H1 (cell line): ENCODE results near the gene STK39. TPM values are rescaled to one million over a fixed set of nuclear protein-coding genes. Genes with fewer than 3 reads are reported as not detected.
A peak's percentile ranks its signal among the peaks of the same experiment; 100 is the strongest.

Experiments
- CTCF ChIA-PET: fragments of 300-600 bp; sonication (Branson Sonifier 250); formaldehyde crosslinking; loops from one replicate; lab custom pipeline; 2021; ENCODE audit not compliant: partially characterized antibody; lab: Charles Lee
- POLR2A ChIA-PET: fragments of 300-600 bp; sonication (Branson Sonifier 250); formaldehyde crosslinking; loops from one replicate; lab custom pipeline; 2021; ENCODE audit warnings: inconsistent platforms; ENCODE audit not compliant: partially characterized antibody; lab: Charles Lee
- DNase-seq, 2 experiments: peaks; one replicate each; pipeline versions ENCODE4 v3.0.0 to v3.0.0-alpha.2; 2010 to 2022; ENCODE audit warnings: low spot score in 2 of 2, low read depth in 1 of 2, mixed read lengths in 1 of 2
- FAIRE-seq: peaks from 2 replicates; lab custom pipeline; 2011; peaks lifted over from hg19 to GRCh38; lab: Jason Lieb, UNC
- H2AFZ ChIP-seq: 2 replicates; pipeline ENCODE4 v1.8.1; 2012; ENCODE audit warnings: low read length, inconsistent platforms
- H2AK5ac ChIP-seq: 2 replicates; pipeline ENCODE4 v1.6.1; 2013; ENCODE audit warnings: low read depth, low read length
- H2BK120ac ChIP-seq: replicated peaks from 2 replicates; pipeline ENCODE3; 2013; ENCODE audit warnings: low read depth, low read length, inconsistent platforms
- H2BK12ac ChIP-seq: 2 replicates; pipeline ENCODE4 v1.6.1; 2013; ENCODE audit warnings: low read depth, low read length
- H2BK15ac ChIP-seq: 2 replicates; pipeline ENCODE4 v1.6.1; 2013; ENCODE audit warnings: low read length
- H2BK20ac ChIP-seq: 2 replicates; pipeline ENCODE4 v1.6.1; 2013; ENCODE audit warnings: low read length
- H2BK5ac ChIP-seq: 2 replicates; pipeline ENCODE4 v1.6.1; 2013; ENCODE audit warnings: low read depth, low read length
- H3K14ac ChIP-seq: 2 replicates; pipeline ENCODE4 v1.6.1; 2013; ENCODE audit warnings: inconsistent platforms; ENCODE audit not compliant: insufficient read length
- H3K18ac ChIP-seq: 2 replicates; pipeline ENCODE4 v1.6.1; 2013; ENCODE audit warnings: low read length; ENCODE audit errors: extremely low read depth
- H3K23ac ChIP-seq: 2 replicates; pipeline ENCODE4 v1.6.1; 2013; ENCODE audit warnings: inconsistent platforms; ENCODE audit not compliant: insufficient read length
- H3K23me2 ChIP-seq: 2 replicates; pipeline ENCODE4 v1.6.1; 2013; ENCODE audit warnings: low read depth, low read length
- H3K27ac ChIP-seq: 2 replicates; pipeline ENCODE4 v1.6.1; 2011; ENCODE audit warnings: low read depth, low read length, inconsistent platforms
- H3K27me3 ChIP-seq, 4 experiments: replicated peaks in 1 of 4; 1 replicate in 1 of 4; 2 replicates in 3 of 4; pipeline versions ENCODE4 v1.6.1 to v1.8.1; 2011 to 2013; ENCODE audit warnings: low read length in 3 of 4, mild to moderate bottlenecking in 3 of 4, inconsistent platforms in 2 of 4, mixed read lengths in 2 of 4, moderate library complexity in 1 of 4; ENCODE audit not compliant: control insufficient read depth in 3 of 4, insufficient read depth in 3 of 4; ENCODE audit errors: extremely low read depth in 1 of 4
- H3K36me3 ChIP-seq, 4 experiments: 2 replicates each; pipeline versions ENCODE4 v1.6.1 to v1.8.1; 2011 to 2013; ENCODE audit warnings: mild to moderate bottlenecking in 4 of 4, low read length in 3 of 4, moderate library complexity in 2 of 4, control low read depth in 1 of 4, inconsistent platforms in 1 of 4; ENCODE audit not compliant: insufficient read depth in 4 of 4, control insufficient read depth in 2 of 4
- H3K4ac ChIP-seq: replicated peaks from 2 replicates; pipeline ENCODE3; 2013; ENCODE audit warnings: low read length, low read depth, mixed read lengths, inconsistent platforms; ENCODE audit not compliant: insufficient read length
- H3K4me1 ChIP-seq, 4 experiments: replicated peaks in 1 of 4; 1 replicate in 1 of 4; 2 replicates in 3 of 4; pipeline versions ENCODE4 v1.6.1 to v1.8.1; 2011 to 2013; ENCODE audit warnings: low read length in 3 of 4, inconsistent platforms in 2 of 4, mixed read lengths in 1 of 4; ENCODE audit not compliant: insufficient read depth in 4 of 4, control insufficient read depth in 3 of 4
- H3K4me2 ChIP-seq, 2 experiments: 2 replicates each; pipeline versions ENCODE4 v1.6.1 to v1.8.1; 2011 to 2013; ENCODE audit warnings: low read depth in 2 of 2, low read length in 2 of 2, control low read depth in 1 of 2, inconsistent platforms in 1 of 2, mild to moderate bottlenecking in 1 of 2; ENCODE audit not compliant: insufficient read depth in 1 of 2
- H3K4me3 ChIP-seq, 4 experiments: fragments of 200-600, 300-600 bp in 1 of 4; sonication (generic), shearing (Covaris generic), sonication (Bioruptor Twin) in 1 of 4; 2 replicates each; pipeline versions ENCODE4 v1.5.1 to v1.8.1; 2011 to 2016; ENCODE audit warnings: low read length in 4 of 4, low read depth in 3 of 4, control low read depth in 2 of 4, inconsistent platforms in 2 of 4, mild to moderate bottlenecking in 2 of 4, mixed read lengths in 1 of 4, moderate library complexity in 1 of 4; ENCODE audit not compliant: insufficient read depth in 2 of 4; ENCODE audit errors: extremely low read depth in 1 of 4
- H3K56ac ChIP-seq: replicated peaks from 2 replicates; pipeline ENCODE3; 2013; ENCODE audit warnings: low read depth, mild to moderate bottlenecking, mixed read lengths, low read length, inconsistent platforms; ENCODE audit not compliant: insufficient read length
- H3K79me1 ChIP-seq: 2 replicates; pipeline ENCODE4 v1.6.1; 2013; ENCODE audit warnings: low read depth, low read length, control low read depth
- H3K79me2 ChIP-seq, 2 experiments: 2 replicates each; pipeline versions ENCODE4 v1.6.1 to v1.8.1; 2012 to 2013; ENCODE audit warnings: low read length in 2 of 2, mild to moderate bottlenecking in 2 of 2, inconsistent platforms in 1 of 2; ENCODE audit not compliant: insufficient read depth in 2 of 2, control insufficient read depth in 1 of 2
- H3K9ac ChIP-seq, 4 experiments: replicated peaks in 1 of 4; 1 replicate in 1 of 4; 2 replicates in 3 of 4; pipeline versions ENCODE4 v1.6.1 to v1.8.1; 2011 to 2013; ENCODE audit warnings: low read depth in 3 of 4, low read length in 3 of 4, control low read depth in 2 of 4, mild to moderate bottlenecking in 2 of 4, moderate library complexity in 2 of 4, inconsistent platforms in 1 of 4; ENCODE audit errors: extremely low read depth in 1 of 4
- H3K9me3 ChIP-seq, 2 experiments: 2 replicates each; pipeline versions ENCODE4 v1.6.1 to v1.8.1; 2012 to 2013; ENCODE audit warnings: mild to moderate bottlenecking in 2 of 2, moderate library complexity in 2 of 2, control low read depth in 1 of 2, inconsistent platforms in 1 of 2, low read depth in 1 of 2, low read length in 1 of 2, mixed read lengths in 1 of 2; ENCODE audit not compliant: insufficient read depth in 2 of 2
- H4K20me1 ChIP-seq, 2 experiments: replicated peaks in 1 of 2; 2 replicates each; pipeline versions ENCODE3 to v1.8.1; 2011 to 2013; ENCODE audit warnings: inconsistent platforms in 2 of 2, low read length in 2 of 2, mild to moderate bottlenecking in 1 of 2; ENCODE audit not compliant: insufficient read depth in 2 of 2, control insufficient read depth in 1 of 2
- H4K5ac ChIP-seq: 2 replicates; pipeline ENCODE4 v1.6.1; 2013; ENCODE audit warnings: low read length, low read depth, mixed read lengths, inconsistent platforms; ENCODE audit not compliant: insufficient read length
- H4K8ac ChIP-seq: 2 replicates; pipeline ENCODE4 v1.8.0; 2013; ENCODE audit warnings: mild to moderate bottlenecking, moderate library complexity, low read length, inconsistent platforms; ENCODE audit not compliant: insufficient read depth; ENCODE audit errors: extremely low read depth
- H4K91ac ChIP-seq: replicated peaks from 2 replicates; pipeline ENCODE3; 2013; ENCODE audit warnings: low read length, mixed read lengths, inconsistent platforms; ENCODE audit not compliant: insufficient read length
- CTCF ChIP-seq, 3 experiments: IDR thresholded peaks; 1 replicate in 2 of 3; 2 replicates in 1 of 3; pipeline versions ENCODE4 v1.5.1 to v1.6.1; 2011; ENCODE audit warnings: low read length in 3 of 3, mild to moderate bottlenecking in 3 of 3, inconsistent platforms in 2 of 3, low read depth in 1 of 3, moderate library complexity in 1 of 3; ENCODE audit not compliant: insufficient read depth in 1 of 3; ENCODE audit errors: control extremely low read depth in 1 of 3
- RAD21 ChIP-seq, 2 experiments: IDR thresholded peaks in 1 of 2; conservative IDR thresholded peaks in 1 of 2; 2 replicates each; pipeline ENCODE4 v1.6.1; 2011; ENCODE audit warnings: low read depth in 2 of 2, low read length in 2 of 2, improper control_type of control experiment in 1 of 2, inconsistent platforms in 1 of 2, mild to moderate bottlenecking in 1 of 2, moderate library complexity in 1 of 2
- SP1 ChIP-seq: IDR thresholded peaks from 2 replicates; pipeline ENCODE4 v1.6.1; 2011; ENCODE audit warnings: low read depth, low read length
- WGBS, 2 experiments: shearing (Covaris generic) in 1 of 2; methylation state at CpG; one replicate each; pipeline versions ENCODE4 v1.1.6 to v1.1.7; 2013 to 2015; ENCODE audit warnings: low lambda C conversion rate in 2 of 2, mixed read lengths in 2 of 2, inconsistent platforms in 1 of 2, low coverage in 1 of 2, missing lambda C conversion rate in 1 of 2; ENCODE audit not compliant: insufficient replicate concordance in 2 of 2, insufficient coverage in 1 of 2, insufficient read length in 1 of 2; ENCODE audit errors: extremely low coverage in 1 of 2, missing lambda C conversion rate in 1 of 2; 5-methylcytosine and 5-hydroxymethylcytosine counted together
- polyA plus RNA-seq, 7 experiments: library from polyadenylated mRNA; depleted of rRNA in 3 of 7; stranded (reverse) in 5 of 7; unstranded in 2 of 7; fragments of >200 nt in 5 of 7; fragments of 200-250 nt in 2 of 7; gene quantifications; 1 replicate in 5 of 7; 2 replicates in 1 of 7; 4 replicates in 1 of 7; pipeline versions ENCODE4 v1.2.1 to v1.2.3, GENCODE V29; 2011 to 2013; ENCODE audit warnings: missing spikeins in 2 of 7, mixed read lengths in 2 of 7
- total RNA-seq: library from RNA; stranded (reverse); fragmentation: NEBNext Ultra II Directional; extraction: Animal tissue kit (Norgen Biotek cat#: 25700); gene quantifications from 2 replicates; pipeline ENCODE4 v1.2.1, GENCODE V29; 2021

Gene STK39
- total and polyA plus RNA-seq, 2 of the 8 experiments (the other 6 are each of a cell fraction or from before 2014, with no cell fraction given): 13.7 to 23.8 TPM

GRCh38 chr2:168293766-168294165, 46.4 kb upstream of the STK39 start:
- no peak overlapping the region for H3K4ac ChIP-seq
- H3K14ac ChIP-seq: no peak overlapping the region
- peaks cover 0 to 3% (median 0%) of the 10 kb centered on the region in 4 experiments; a peak in 1 of 7 replicates for H3K4me1 ChIP-seq
- no peak overlapping the region for H4K91ac ChIP-seq
- H3K27me3 ChIP-seq: no peaks in the 10 kb centered on the region
- H4K5ac ChIP-seq: no peak overlapping the region
- no peak overlapping the region for H2AFZ ChIP-seq
- no peak for TF ChIP-seq SP1
- TF ChIP-seq CTCF (IDR thresholded peaks at IDR 0.05; ENCODE audit: control extremely low read depth in 1 of 3, insufficient read depth in 1 of 3, low read depth in 1 of 3, low read length in 3 of 3): peak in 1 of 3 experiments; percentile 39; a peak in 1 of 4 replicates
- TF ChIP-seq RAD21 (IDR thresholded peaks at IDR 0.05 in 1 of 2, conservative IDR thresholded peaks at IDR 0.05 in 1 of 2; ENCODE audit: low read depth in 2 of 2, low read length in 2 of 2): peak; percentile 26 to 47; a peak in 3 of 4 replicates
- no peak overlapping the region for H2BK120ac ChIP-seq
- H3K23ac ChIP-seq: no peak overlapping the region
- CTCF ChIA-PET: interaction anchor here (0.6 to 1.6 kb wide), 16 partner anchors 9 to 511 kb away, joined by 3 to 6 read pairs (median 3); no protein-coding TSS in a partner anchor
- no peaks in the 10 kb centered on the region for H3K9me3 ChIP-seq
- H2BK5ac ChIP-seq: no peak overlapping the region
- H2BK12ac ChIP-seq: no peak overlapping the region
- H3K4me2 ChIP-seq: no peak overlapping the region
- no peak overlapping the region for H2BK20ac ChIP-seq
- no peaks in the 10 kb centered on the region for H3K23me2 ChIP-seq
- H4K8ac ChIP-seq: no peak overlapping the region
- H3K4me3 ChIP-seq: no peak overlapping the region
- H4K20me1 ChIP-seq: no peaks in the 10 kb centered on the region
- H3K18ac ChIP-seq: no peak overlapping the region
- POLR2A ChIA-PET: no interaction called here
- no peaks in the 10 kb centered on the region for H3K79me1 ChIP-seq
- FAIRE-seq (peak; percentile 76), DNase-seq (no peak)
- no peak overlapping the region for H3K9ac ChIP-seq
- H3K36me3 ChIP-seq: no peaks in the 10 kb centered on the region
- WGBS, 2 experiments: 90% methylated on average over 4 of the region's 4 CpGs; no CpG with 5 or more reads in 1 of the 2 experiments
- no peak overlapping the region for H2AK5ac ChIP-seq
- H3K56ac ChIP-seq: no peak overlapping the region
- no peak overlapping the region for H3K27ac ChIP-seq
- no peaks in the 10 kb centered on the region for H3K79me2 ChIP-seq
- no peak overlapping the region for H2BK15ac ChIP-seq
